ENCODE results near the gene AMELY. TPM values are rescaled to one million over a fixed set of nuclear protein-coding genes. Genes with fewer than 3 reads are reported as not detected.

Gene AMELY
- total RNA-seq, 4 donors from 2014 or later = not detected

- no peaks in the 10 kb centered on the region for H3K27me3 ChIP-seq
- H3K4me3 ChIP-seq = no peak overlapping the region
- TF ChIP-seq POLR2AphosphoS5 (IDR thresholded peaks at IDR 0.05) (no peak), POLR2A (IDR thresholded peaks at IDR 0.05) (no peak), CTCF (IDR thresholded peaks at IDR 0.05) (no peak), EP300 (IDR thresholded peaks at IDR 0.05) (no peak)
- no peaks in the 10 kb centered on the region for H3K4me1 ChIP-seq
- no peaks in the 10 kb centered on the region for H3K9me3 ChIP-seq
- no peak overlapping the region for H3K27ac ChIP-seq
- DNase-seq (ENCODE audit: low spot score in 2 of 2) = no peak
- no peaks in the 10 kb centered on the region for H3K36me3 ChIP-seq
- WGBS = no CpG with 5 or more reads among the region's 4 CpGs
Observed at GRCh38 chrY:6931779-6932396, 20.3 kb upstream of the AMELY start.

DNA sequence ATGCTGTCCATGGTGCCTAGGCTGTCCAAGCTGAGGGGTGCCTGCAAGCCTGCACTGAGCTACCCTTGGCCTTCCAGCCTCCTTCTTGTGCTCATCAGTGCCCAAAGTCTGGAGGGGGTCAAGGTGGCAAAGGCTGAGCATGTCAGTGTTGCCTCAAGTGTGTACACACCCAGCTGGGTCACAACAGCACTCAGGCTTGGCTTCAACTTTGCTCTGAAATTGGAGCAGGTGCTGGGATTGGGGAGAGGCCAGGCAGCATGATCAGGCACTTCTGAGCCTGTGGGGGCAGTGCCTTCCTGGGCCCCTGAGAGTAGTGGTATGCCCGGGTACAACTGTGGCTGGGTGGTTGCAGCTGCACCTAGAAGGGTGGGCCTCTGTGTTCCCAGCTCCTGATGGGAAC, 17.7 kb upstream of the AMELY start:
- no peaks in the 10 kb centered on the region for H3K4me1 ChIP-seq
- H3K4me3 ChIP-seq = no peak overlapping the region
- WGBS = no CpG with 5 or more reads among the region's 1 CpG
- H3K27me3 ChIP-seq = no peaks in the 10 kb centered on the region
- TF ChIP-seq POLR2AphosphoS5 (IDR thresholded peaks at IDR 0.05) (no peak), POLR2A (IDR thresholded peaks at IDR 0.05) (no peak), CTCF (IDR thresholded peaks at IDR 0.05) (no peak), EP300 (IDR thresholded peaks at IDR 0.05) (no peak)
- H3K36me3 ChIP-seq = no peaks in the 10 kb centered on the region
- DNase-seq (ENCODE audit: low spot score in 2 of 2) = no peak
- H3K27ac ChIP-seq = no peak overlapping the region
- H3K9me3 ChIP-seq = no peaks in the 10 kb centered on the region

- H3K4me1 ChIP-seq = no peaks in the 10 kb centered on the region
- TF ChIP-seq CTCF (IDR thresholded peaks at IDR 0.05) = no peak
- TF ChIP-seq POLR2A (IDR thresholded peaks at IDR 0.05) = no peak
- TF ChIP-seq POLR2AphosphoS5 (IDR thresholded peaks at IDR 0.05) = no peak
- TF ChIP-seq EP300 (IDR thresholded peaks at IDR 0.05) = no peak
- no peaks in the 10 kb centered on the region for H3K9me3 ChIP-seq
- no peak overlapping the region for H3K27ac ChIP-seq
- no peak overlapping the region for H3K4me3 ChIP-seq
- DNase-seq (ENCODE audit: low spot score in 2 of 2) = no peak
- WGBS = no CpG with 5 or more reads among the region's 4 CpGs
- no peaks in the 10 kb centered on the region for H3K36me3 ChIP-seq
- H3K27me3 ChIP-seq = no peaks in the 10 kb centered on the region
Observed at GRCh38 chrY:6928265-6928664, 16.7 kb upstream of the AMELY start.

DNA sequence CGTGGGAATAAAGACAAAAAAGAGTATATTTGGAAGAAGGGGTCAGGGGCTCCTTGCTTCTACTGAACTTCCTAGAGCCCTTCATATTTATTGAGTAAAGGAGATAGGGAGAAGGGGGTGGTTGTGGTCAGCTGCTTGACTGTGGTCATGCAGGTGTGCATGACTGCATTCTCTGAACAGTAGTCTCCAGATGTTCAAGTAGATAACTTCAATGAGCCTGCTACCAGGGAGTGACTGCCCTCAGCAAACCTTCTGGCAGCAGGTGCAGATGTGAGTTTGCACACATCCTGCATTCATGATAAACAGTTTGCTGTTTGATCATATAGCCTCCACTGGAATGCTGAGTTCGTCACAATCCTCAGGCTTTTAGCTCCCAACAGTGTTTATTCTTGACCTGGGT, 9.5 kb upstream of the AMELY start:
- H3K36me3 ChIP-seq = no peaks in the 10 kb centered on the region
- DNase-seq (ENCODE audit: low spot score in 2 of 2) = no peak
- H3K9me3 ChIP-seq = no peaks in the 10 kb centered on the region
- H3K27me3 ChIP-seq = no peaks in the 10 kb centered on the region
- TF ChIP-seq EP300 (IDR thresholded peaks at IDR 0.05) = no peak
- no peaks in the 10 kb centered on the region for H3K4me1 ChIP-seq
- no peak overlapping the region for H3K4me3 ChIP-seq
- no peak overlapping the region for H3K27ac ChIP-seq
- no CpG with 5 or more reads among the region's 2 CpGs for WGBS

- no peak overlapping the region for H3K27ac ChIP-seq
- H3K4me1 ChIP-seq = peaks cover 12% of the 10 kb centered on the region
- H3K36me3 ChIP-seq = no peaks in the 10 kb centered on the region
- H3K9me3 ChIP-seq = no peaks in the 10 kb centered on the region
- TF ChIP-seq POLR2AphosphoS5 (IDR thresholded peaks at IDR 0.05) (no peak), CTCF (IDR thresholded peaks at IDR 0.05) (no peak), EP300 (IDR thresholded peaks at IDR 0.05) (no peak), POLR2A (IDR thresholded peaks at IDR 0.05) (no peak)
- no peak for DNase-seq (ENCODE audit: low spot score in 2 of 2)
- H3K4me3 ChIP-seq = no peak overlapping the region
- H3K27me3 ChIP-seq = peaks cover 17% of the 10 kb centered on the region
Observed at GRCh38 chrY:6913362-6913761, 1.8 kb upstream of the AMELY start.

Measured in suprapubic skin (tissue), 4 donors.